Measurements from ENCODE around the gene LTBP1. TPM values are rescaled to one million over a fixed set of nuclear protein-coding genes. Genes with fewer than 3 reads are reported as not detected.
A peak's percentile ranks its signal among the peaks of the same experiment; 100 is the strongest.

The LTBP1 gene
- total and polyA plus RNA-seq, 4 donors: 5.8 to 57.6 (median 10.2) TPM

GRCh38 chr2:33378556-33379210 is 431.9 kb downstream of the LTBP1 start (continued):
- no peak for TF ChIP-seq EGR1 (IDR thresholded peaks at IDR 0.05; ENCODE audit: low read depth in 2 of 2)

GRCh38 chr2:33380001-33380609 is 433.4 kb downstream of the LTBP1 start:
- Histone ChIP-seq H3K9me3 (ENCODE audit: control insufficient read depth in 4 of 4, low read length in 3 of 4) (no peaks in the 10 kb centered on the region), H3K4me3 (ENCODE audit: low read depth in 1 of 3, low read length in 3 of 3) (no peak overlapping the region), H3K27me3 (ENCODE audit: control insufficient read depth in 4 of 4, insufficient read depth in 4 of 4, low read length in 3 of 4) (no peaks in the 10 kb centered on the region), H3K36me3 (ENCODE audit: control insufficient read depth in 4 of 4, insufficient read depth in 3 of 4, low read depth in 1 of 4, low read length in 3 of 4) (peaks cover 0 to 2% (median 0%) of the 10 kb centered on the region in 4 donors), H3K4me1 (ENCODE audit: control insufficient read depth in 4 of 4, insufficient read depth in 4 of 4, low read length in 3 of 4) (no peaks in the 10 kb centered on the region), H3K9ac (ENCODE audit: low read depth in 1 of 2, low read length in 2 of 2) (no peak overlapping the region), H3K27ac (ENCODE audit: low read depth in 1 of 2, low read length in 2 of 2) (no peak overlapping the region)
- TF ChIP-seq CTCF (IDR thresholded peaks at IDR 0.05; ENCODE audit: low read depth, low read length, missing input control) (peak; percentile 54), JUND (IDR thresholded peaks at IDR 0.05) (no peak), RAD21 (IDR thresholded peaks at IDR 0.05) (peak; percentile 63 to 85), YY1 (IDR thresholded peaks at IDR 0.05) (no peak)
- 83% methylated on average over 8 of the region's 8 CpGs for WGBS
- no peak for DNase-seq (ENCODE audit: low spot score)

GRCh38 chr2:33380719-33381118 is 434.0 kb downstream of the LTBP1 start:
- Histone ChIP-seq H3K36me3 (ENCODE audit: control insufficient read depth in 4 of 4, insufficient read depth in 3 of 4, low read depth in 1 of 4, low read length in 3 of 4) (peaks cover 0 to 2% (median 0%) of the 10 kb centered on the region in 4 donors), H3K9ac (ENCODE audit: low read depth in 1 of 2, low read length in 2 of 2) (no peak overlapping the region), H3K9me3 (ENCODE audit: control insufficient read depth in 4 of 4, low read length in 3 of 4) (no peaks in the 10 kb centered on the region), H3K4me1 (ENCODE audit: control insufficient read depth in 4 of 4, insufficient read depth in 4 of 4, low read length in 3 of 4) (no peaks in the 10 kb centered on the region), H3K27ac (ENCODE audit: low read depth in 1 of 2, low read length in 2 of 2) (no peak overlapping the region), H3K27me3 (ENCODE audit: control insufficient read depth in 4 of 4, insufficient read depth in 4 of 4, low read length in 3 of 4) (no peaks in the 10 kb centered on the region), H3K4me3 (ENCODE audit: low read depth in 1 of 3, low read length in 3 of 3) (no peak overlapping the region)
- no peak for TF ChIP-seq ATF3 (IDR thresholded peaks at IDR 0.05)
- TF ChIP-seq RXRA (IDR thresholded peaks at IDR 0.05): no peak
- TF ChIP-seq HNF4G (IDR thresholded peaks at IDR 0.05): no peak
- no peak for TF ChIP-seq MAX (IDR thresholded peaks at IDR 0.05)
- no peak for TF ChIP-seq YY1 (IDR thresholded peaks at IDR 0.05)
- TF ChIP-seq CTCF (IDR thresholded peaks at IDR 0.05; ENCODE audit: low read depth, low read length, missing input control): no peak
- no peak for TF ChIP-seq JUND (IDR thresholded peaks at IDR 0.05)
- no peak for TF ChIP-seq FOXA2 (IDR thresholded peaks at IDR 0.05)
- TF ChIP-seq TAF1 (conservative IDR thresholded peaks at IDR 0.05): no peak
- TF ChIP-seq RAD21 (IDR thresholded peaks at IDR 0.05): no peak
- TF ChIP-seq REST (IDR thresholded peaks at IDR 0.05): no peak
- TF ChIP-seq HNF4A (conservative IDR thresholded peaks at IDR 0.05): no peak
- TF ChIP-seq EGR1 (IDR thresholded peaks at IDR 0.05; ENCODE audit: low read depth in 2 of 2): no peak
- no peak for TF ChIP-seq NR2F2 (IDR thresholded peaks at IDR 0.05)
- TF ChIP-seq ZBTB33 (IDR thresholded peaks at IDR 0.05): no peak
- no peak for TF ChIP-seq GABPA (IDR thresholded peaks at IDR 0.05 in 1 of 2, conservative IDR thresholded peaks at IDR 0.05 in 1 of 2)
- no peak for TF ChIP-seq FOXA1 (IDR thresholded peaks at IDR 0.05)
- no peak for TF ChIP-seq SP1 (IDR thresholded peaks at IDR 0.05)
- WGBS: 86% methylated on average over 2 of the region's 2 CpGs
- no peak for DNase-seq (ENCODE audit: low spot score)

Measured in liver (tissue), 9 donors.